SK-N-SH treated with all-trans-retinoic acid at 6 μM for 48 hours (cell line): ENCODE data around the gene PDPR.
"Not testable (repeated sequence)": the region's sequence is repeated elsewhere in the genome, so short reads cannot be mapped to it uniquely, and the experiment has no call there.

Experiments used
- ATAC-seq: fragments of 200-7000 bp; cut with Tn5 transposase; 3 replicates; pipeline ENCODE4 v1.9.1; 2020; ENCODE audit warnings: mild to moderate bottlenecking, moderate library complexity
- BACH2 ChIP-seq: fragments of 250-450 bp; sonication (Bioruptor Pico); IDR thresholded peaks from 2 replicates; pipeline ENCODE4 v1.9.0; 2021; ENCODE audit warnings: mild to moderate bottlenecking, borderline replicate concordance
- CSDC2 ChIP-seq: fragments of 250-450 bp; sonication (Bioruptor Pico); IDR thresholded peaks from 2 replicates; pipeline ENCODE4 v1.5.0; 2020; ENCODE audit warnings: mild to moderate bottlenecking, moderate library complexity
- CSRNP3 ChIP-seq: fragments of 250-450 bp; sonication (Bioruptor Pico); IDR thresholded peaks from 2 replicates; pipeline ENCODE4 v1.5.1; 2021; ENCODE audit warnings: mild to moderate bottlenecking, moderate library complexity
- ESRRG ChIP-seq: fragments of 250-450 bp; sonication (Bioruptor Pico); IDR thresholded peaks from 2 replicates; pipeline ENCODE4 v1.6.1; 2021; ENCODE audit warnings: mild to moderate bottlenecking
- GLIS3 ChIP-seq: fragments of 250-450 bp; sonication (Bioruptor Pico); IDR thresholded peaks from 2 replicates; pipeline ENCODE4 v1.5.0; 2020; ENCODE audit warnings: mild to moderate bottlenecking, moderate library complexity
- ISL1 ChIP-seq: fragments of 250-450 bp; sonication (Bioruptor Pico); IDR thresholded peaks from 2 replicates; pipeline ENCODE4 v2.1.2; 2022; ENCODE audit warnings: mild to moderate bottlenecking, moderate library complexity
- OSR1 ChIP-seq: fragments of 250-450 bp; sonication (Bioruptor Pico); IDR thresholded peaks from 2 replicates; pipeline ENCODE4 v1.8.0; 2022; ENCODE audit warnings: moderate library complexity, mild to moderate bottlenecking, inconsistent platforms
- PPARA ChIP-seq: fragments of 250-450 bp; sonication (Bioruptor Pico); IDR thresholded peaks from 2 replicates; pipeline ENCODE4 v1.5.0; 2020; ENCODE audit warnings: mild to moderate bottlenecking, borderline replicate concordance
- SNAI2 ChIP-seq: fragments of 250-450 bp; sonication (Bioruptor Pico); IDR thresholded peaks from 2 replicates; pipeline ENCODE4 v1.5.0; 2020; ENCODE audit warnings: mild to moderate bottlenecking, moderate library complexity
- ZC3H10 ChIP-seq: fragments of 250-450 bp; sonication (Bioruptor Pico); IDR thresholded peaks from 2 replicates; pipeline ENCODE4 v1.5.1; 2021; ENCODE audit warnings: mild to moderate bottlenecking, moderate library complexity
- ZFP3 ChIP-seq: fragments of 250-450 bp; sonication (Bioruptor Pico); IDR thresholded peaks from 2 replicates; pipeline ENCODE4 v1.5.0; 2020; ENCODE audit warnings: mild to moderate bottlenecking, moderate library complexity
- ZNF565 ChIP-seq: fragments of 450-650 bp; formaldehyde crosslinking; conservative IDR thresholded peaks from 2 replicates; pipeline ENCODE4 v1.5.0; 2020; ENCODE audit warnings: low read depth, mild to moderate bottlenecking, moderate library complexity
- ZNF70 ChIP-seq: fragments of 450-650 bp; formaldehyde crosslinking; IDR thresholded peaks from 2 replicates; pipeline ENCODE4 v1.5.0; 2020; ENCODE audit warnings: mild to moderate bottlenecking, moderate library complexity
- ZNF8 ChIP-seq: fragments of 450-650 bp; formaldehyde crosslinking; IDR thresholded peaks from 2 replicates; pipeline ENCODE4 v1.5.0; 2020; ENCODE audit warnings: mild to moderate bottlenecking, moderate library complexity
- TF ChIP-seq, protein P1 (sequence below): fragments of 250-450 bp; sonication (Bioruptor Pico); IDR thresholded peaks from 2 replicates; pipeline ENCODE4 v1.5.0; 2020; ENCODE audit warnings: mild to moderate bottlenecking, moderate library complexity
- TF ChIP-seq, protein P2 (sequence below): fragments of 250-450 bp; sonication (Bioruptor Pico); IDR thresholded peaks from 2 replicates; pipeline ENCODE4 v1.5.1; 2020; ENCODE audit warnings: low read depth, mild to moderate bottlenecking, moderate library complexity
- TF ChIP-seq, protein P3 (sequence below): fragments of 250-450 bp; sonication (Bioruptor Pico); IDR thresholded peaks from 2 replicates; pipeline ENCODE4 v1.8.0; 2020; ENCODE audit warnings: mild to moderate bottlenecking, moderate library complexity, borderline replicate concordance

The PDPR gene

GRCh38 chr16:70152578-70153302 lies 38.6 kb downstream of the PDPR start:
- ATAC-seq = no peak
- no peak for TF ChIP-seq ZNF8 (CRISPR knock-in tag)
- no peak for TF ChIP-seq CSDC2
- no peak for TF ChIP-seq ZC3H10 (CRISPR knock-in tag)
- no peak for TF ChIP-seq CSRNP3
- TF ChIP-seq ESRRG = no peak
- no peak for TF ChIP-seq OSR1
- TF ChIP-seq ZFP3 = no peak
- TF ChIP-seq, protein P1, sequence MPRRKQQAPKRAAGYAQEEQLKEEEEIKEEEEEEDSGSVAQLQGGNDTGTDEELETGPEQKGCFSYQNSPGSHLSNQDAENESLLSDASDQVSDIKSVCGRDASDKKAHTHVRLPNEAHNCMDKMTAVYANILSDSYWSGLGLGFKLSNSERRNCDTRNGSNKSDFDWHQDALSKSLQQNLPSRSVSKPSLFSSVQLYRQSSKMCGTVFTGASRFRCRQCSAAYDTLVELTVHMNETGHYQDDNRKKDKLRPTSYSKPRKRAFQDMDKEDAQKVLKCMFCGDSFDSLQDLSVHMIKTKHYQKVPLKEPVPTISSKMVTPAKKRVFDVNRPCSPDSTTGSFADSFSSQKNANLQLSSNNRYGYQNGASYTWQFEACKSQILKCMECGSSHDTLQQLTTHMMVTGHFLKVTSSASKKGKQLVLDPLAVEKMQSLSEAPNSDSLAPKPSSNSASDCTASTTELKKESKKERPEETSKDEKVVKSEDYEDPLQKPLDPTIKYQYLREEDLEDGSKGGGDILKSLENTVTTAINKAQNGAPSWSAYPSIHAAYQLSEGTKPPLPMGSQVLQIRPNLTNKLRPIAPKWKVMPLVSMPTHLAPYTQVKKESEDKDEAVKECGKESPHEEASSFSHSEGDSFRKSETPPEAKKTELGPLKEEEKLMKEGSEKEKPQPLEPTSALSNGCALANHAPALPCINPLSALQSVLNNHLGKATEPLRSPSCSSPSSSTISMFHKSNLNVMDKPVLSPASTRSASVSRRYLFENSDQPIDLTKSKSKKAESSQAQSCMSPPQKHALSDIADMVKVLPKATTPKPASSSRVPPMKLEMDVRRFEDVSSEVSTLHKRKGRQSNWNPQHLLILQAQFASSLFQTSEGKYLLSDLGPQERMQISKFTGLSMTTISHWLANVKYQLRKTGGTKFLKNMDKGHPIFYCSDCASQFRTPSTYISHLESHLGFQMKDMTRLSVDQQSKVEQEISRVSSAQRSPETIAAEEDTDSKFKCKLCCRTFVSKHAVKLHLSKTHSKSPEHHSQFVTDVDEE (CRISPR knock-in tag) = no peak
- no peak for TF ChIP-seq BACH2 (CRISPR knock-in tag)
- no peak for TF ChIP-seq GLIS3 (CRISPR knock-in tag)
- TF ChIP-seq, protein P2, sequence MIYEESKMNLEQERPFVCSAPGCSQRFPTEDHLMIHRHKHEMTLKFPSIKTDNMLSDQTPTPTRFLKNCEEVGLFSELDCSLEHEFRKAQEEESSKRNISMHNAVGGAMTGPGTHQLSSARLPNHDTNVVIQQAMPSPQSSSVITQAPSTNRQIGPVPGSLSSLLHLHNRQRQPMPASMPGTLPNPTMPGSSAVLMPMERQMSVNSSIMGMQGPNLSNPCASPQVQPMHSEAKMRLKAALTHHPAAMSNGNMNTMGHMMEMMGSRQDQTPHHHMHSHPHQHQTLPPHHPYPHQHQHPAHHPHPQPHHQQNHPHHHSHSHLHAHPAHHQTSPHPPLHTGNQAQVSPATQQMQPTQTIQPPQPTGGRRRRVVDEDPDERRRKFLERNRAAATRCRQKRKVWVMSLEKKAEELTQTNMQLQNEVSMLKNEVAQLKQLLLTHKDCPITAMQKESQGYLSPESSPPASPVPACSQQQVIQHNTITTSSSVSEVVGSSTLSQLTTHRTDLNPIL (CRISPR knock-in tag) = no peak
- TF ChIP-seq PPARA (CRISPR knock-in tag) = no peak

- not testable (repeated sequence) for ATAC-seq
Observed at GRCh38 chr16:70154736-70155135, 40.6 kb downstream of the PDPR start.

DNA sequence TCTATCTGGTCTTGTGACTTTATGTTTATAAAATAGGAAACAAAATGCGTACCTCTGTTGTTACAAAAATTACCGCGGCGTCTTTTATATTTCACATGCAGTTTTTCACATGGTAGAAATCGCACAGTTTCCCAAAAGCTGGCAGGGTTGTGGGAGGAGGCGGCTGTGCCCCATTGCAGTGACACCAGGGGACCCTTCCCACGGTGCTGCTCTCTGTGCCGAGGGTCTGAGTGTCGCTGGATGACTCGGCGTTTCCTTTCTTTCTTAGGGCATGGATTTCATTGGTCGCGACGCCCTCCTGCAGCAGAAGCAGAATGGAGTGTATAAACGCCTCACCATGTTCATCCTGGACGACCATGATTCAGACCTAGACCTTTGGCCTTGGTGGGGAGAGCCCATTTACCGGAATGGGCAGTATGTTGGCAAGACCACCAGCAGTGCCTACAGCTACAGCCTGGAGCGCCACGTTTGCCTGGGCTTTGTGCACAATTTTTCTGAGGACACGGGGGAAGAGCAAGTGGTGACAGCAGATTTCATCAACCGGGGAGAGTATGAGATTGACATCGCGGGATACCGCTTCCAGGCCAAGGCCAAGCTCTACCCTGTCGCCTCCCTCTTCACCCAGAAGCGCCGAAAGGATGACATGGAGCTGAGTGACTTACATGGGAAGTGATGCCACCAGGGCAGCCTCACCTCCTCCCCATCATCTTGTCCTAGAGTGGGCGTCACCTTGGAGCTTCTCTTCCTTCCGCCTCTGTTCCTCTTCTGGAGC lies 42.3 kb downstream of the PDPR start:
- no peak for ATAC-seq

GRCh38 chr16:70157105-70157476 lies 43.0 kb downstream of the PDPR start:
- ATAC-seq = no peak
- no peak for TF ChIP-seq SNAI2 (CRISPR knock-in tag)
- TF ChIP-seq ZFP3 = no peak
- TF ChIP-seq ZNF70 (CRISPR knock-in tag) = no peak
- TF ChIP-seq, protein P1 (CRISPR knock-in tag) = no peak
- no peak for TF ChIP-seq ISL1 (CRISPR knock-in tag)
- no peak for TF ChIP-seq ZNF565 (CRISPR knock-in tag)
- TF ChIP-seq, protein P3, sequence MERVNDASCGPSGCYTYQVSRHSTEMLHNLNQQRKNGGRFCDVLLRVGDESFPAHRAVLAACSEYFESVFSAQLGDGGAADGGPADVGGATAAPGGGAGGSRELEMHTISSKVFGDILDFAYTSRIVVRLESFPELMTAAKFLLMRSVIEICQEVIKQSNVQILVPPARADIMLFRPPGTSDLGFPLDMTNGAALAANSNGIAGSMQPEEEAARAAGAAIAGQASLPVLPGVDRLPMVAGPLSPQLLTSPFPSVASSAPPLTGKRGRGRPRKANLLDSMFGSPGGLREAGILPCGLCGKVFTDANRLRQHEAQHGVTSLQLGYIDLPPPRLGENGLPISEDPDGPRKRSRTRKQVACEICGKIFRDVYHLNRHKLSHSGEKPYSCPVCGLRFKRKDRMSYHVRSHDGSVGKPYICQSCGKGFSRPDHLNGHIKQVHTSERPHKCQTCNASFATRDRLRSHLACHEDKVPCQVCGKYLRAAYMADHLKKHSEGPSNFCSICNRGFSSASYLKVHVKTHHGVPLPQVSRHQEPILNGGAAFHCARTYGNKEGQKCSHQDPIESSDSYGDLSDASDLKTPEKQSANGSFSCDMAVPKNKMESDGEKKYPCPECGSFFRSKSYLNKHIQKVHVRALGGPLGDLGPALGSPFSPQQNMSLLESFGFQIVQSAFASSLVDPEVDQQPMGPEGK (CRISPR knock-in tag) = no peak

More for the DNA sequence above, 42.3 kb downstream of the PDPR start:
- TF ChIP-seq CSRNP3 (no peak), ZC3H10 (CRISPR knock-in tag) (no peak), PPARA (CRISPR knock-in tag) (no peak)
- TF ChIP-seq, protein P3 (CRISPR knock-in tag) = no peak
- TF ChIP-seq, all 23 proteins: peak for 0
